ENCODE data around the gene RPUSD3. TPM values are rescaled to one million over a fixed set of nuclear protein-coding genes. Genes with fewer than 3 reads are reported as not detected.

Gene RPUSD3
- total and polyA plus RNA-seq, 9 of the 15 experiments (the other 6 are each of a cell fraction or from before 2014, with no cell fraction given), result 13.8 to 99.0 (median 59.3) TPM

DNA sequence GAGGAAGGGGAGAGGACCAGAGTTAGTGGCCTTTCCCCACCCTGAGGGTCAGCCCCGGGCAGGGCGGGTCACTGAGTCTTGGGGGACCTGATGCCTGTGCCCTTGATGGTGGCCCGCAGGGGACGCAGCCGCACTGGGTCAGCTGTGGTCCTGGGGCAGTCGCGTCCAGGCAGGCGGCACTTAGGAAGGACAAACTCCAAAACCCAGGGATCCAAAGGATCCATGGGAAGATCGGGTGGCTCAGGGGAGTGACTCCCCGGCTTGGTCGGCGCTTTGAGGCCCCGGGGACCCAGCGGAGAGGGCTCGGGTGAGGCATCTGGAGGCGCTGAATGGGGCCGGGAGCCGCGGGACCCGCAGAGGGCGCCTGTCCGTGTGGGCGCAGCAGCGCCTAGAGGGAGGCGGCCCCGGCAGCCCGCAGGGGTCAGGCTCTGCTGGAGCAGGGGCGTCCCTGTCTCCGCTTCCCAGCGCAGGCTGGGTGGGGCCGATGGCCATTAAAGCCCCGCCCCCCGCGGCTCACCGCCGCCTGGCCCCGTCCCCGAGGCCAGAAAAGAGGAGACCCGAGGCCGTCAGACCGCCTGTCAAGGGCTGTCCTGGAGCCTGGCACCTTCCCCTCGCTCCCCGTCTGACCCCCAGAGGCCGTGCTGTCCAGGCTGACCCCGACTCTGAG, 18.7 kb upstream of the RPUSD3 start (continued):
- TF ChIP-seq, protein P1, sequence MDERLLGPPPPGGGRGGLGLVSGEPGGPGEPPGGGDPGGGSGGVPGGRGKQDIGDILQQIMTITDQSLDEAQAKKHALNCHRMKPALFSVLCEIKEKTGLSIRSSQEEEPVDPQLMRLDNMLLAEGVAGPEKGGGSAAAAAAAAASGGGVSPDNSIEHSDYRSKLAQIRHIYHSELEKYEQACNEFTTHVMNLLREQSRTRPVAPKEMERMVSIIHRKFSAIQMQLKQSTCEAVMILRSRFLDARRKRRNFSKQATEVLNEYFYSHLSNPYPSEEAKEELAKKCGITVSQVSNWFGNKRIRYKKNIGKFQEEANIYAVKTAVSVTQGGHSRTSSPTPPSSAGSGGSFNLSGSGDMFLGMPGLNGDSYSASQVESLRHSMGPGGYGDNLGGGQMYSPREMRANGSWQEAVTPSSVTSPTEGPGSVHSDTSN (CRISPR knock-in tag; IDR thresholded peaks at IDR 0.05; ENCODE audit: low read depth), result no peak
- TF ChIP-seq, protein P1 (tag; conservative IDR thresholded peaks at IDR 0.05; ENCODE audit: low read depth), result no peak
- TF ChIP-seq TAL1 (IDR thresholded peaks at IDR 0.05) (no peak), CTBP1 (IDR thresholded peaks at IDR 0.05; ENCODE audit: borderline replicate concordance) (peak; percentile 89), MTA1 (IDR thresholded peaks at IDR 0.05; ENCODE audit: borderline replicate concordance) (no peak), DDX20 (tag; IDR thresholded peaks at IDR 0.05; ENCODE audit: low read depth) (no peak), ZNF830 (CRISPR knock-in tag; IDR thresholded peaks at IDR 0.05) (no peak), ZNF3 (CRISPR knock-in tag; IDR thresholded peaks at IDR 0.05) (no peak), ZNF766 (CRISPR knock-in tag; conservative IDR thresholded peaks at IDR 0.05) (no peak; the same call in 1 of the 2 replicates), NEUROD1 (IDR thresholded peaks at IDR 0.05; ENCODE audit: borderline replicate concordance, low read depth, low read length, partially characterized antibody) (peak; percentile 75), POU5F1 (IDR thresholded peaks at IDR 0.05; ENCODE audit: borderline replicate concordance, low read depth, low read length, partially characterized antibody) (no peak), TCFL5 (CRISPR knock-in tag; conservative IDR thresholded peaks at IDR 0.05) (no peak), MCM5 (IDR thresholded peaks at IDR 0.05; ENCODE audit: low read depth) (no peak), ESRRB (CRISPR knock-in tag; IDR thresholded peaks at IDR 0.05; ENCODE audit: borderline replicate concordance) (no peak), NFIC (IDR thresholded peaks at IDR 0.05) (peak; percentile 44; the same call in 1 of the 2 replicates), MIER1 (IDR thresholded peaks at IDR 0.05; ENCODE audit: low read depth) (no peak), SMC3 (conservative IDR thresholded peaks at IDR 0.05; ENCODE audit: insufficient read depth, low read depth, low read length) (peak; percentile 84)
- TF ChIP-seq, protein P2, sequence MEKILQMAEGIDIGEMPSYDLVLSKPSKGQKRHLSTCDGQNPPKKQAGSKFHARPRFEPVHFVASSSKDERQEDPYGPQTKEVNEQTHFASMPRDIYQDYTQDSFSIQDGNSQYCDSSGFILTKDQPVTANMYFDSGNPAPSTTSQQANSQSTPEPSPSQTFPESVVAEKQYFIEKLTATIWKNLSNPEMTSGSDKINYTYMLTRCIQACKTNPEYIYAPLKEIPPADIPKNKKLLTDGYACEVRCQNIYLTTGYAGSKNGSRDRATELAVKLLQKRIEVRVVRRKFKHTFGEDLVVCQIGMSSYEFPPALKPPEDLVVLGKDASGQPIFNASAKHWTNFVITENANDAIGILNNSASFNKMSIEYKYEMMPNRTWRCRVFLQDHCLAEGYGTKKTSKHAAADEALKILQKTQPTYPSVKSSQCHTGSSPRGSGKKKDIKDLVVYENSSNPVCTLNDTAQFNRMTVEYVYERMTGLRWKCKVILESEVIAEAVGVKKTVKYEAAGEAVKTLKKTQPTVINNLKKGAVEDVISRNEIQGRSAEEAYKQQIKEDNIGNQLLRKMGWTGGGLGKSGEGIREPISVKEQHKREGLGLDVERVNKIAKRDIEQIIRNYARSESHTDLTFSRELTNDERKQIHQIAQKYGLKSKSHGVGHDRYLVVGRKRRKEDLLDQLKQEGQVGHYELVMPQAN (IDR thresholded peaks at IDR 0.05; ENCODE audit: borderline replicate concordance), result no peak
- TF ChIP-seq, protein P3, sequence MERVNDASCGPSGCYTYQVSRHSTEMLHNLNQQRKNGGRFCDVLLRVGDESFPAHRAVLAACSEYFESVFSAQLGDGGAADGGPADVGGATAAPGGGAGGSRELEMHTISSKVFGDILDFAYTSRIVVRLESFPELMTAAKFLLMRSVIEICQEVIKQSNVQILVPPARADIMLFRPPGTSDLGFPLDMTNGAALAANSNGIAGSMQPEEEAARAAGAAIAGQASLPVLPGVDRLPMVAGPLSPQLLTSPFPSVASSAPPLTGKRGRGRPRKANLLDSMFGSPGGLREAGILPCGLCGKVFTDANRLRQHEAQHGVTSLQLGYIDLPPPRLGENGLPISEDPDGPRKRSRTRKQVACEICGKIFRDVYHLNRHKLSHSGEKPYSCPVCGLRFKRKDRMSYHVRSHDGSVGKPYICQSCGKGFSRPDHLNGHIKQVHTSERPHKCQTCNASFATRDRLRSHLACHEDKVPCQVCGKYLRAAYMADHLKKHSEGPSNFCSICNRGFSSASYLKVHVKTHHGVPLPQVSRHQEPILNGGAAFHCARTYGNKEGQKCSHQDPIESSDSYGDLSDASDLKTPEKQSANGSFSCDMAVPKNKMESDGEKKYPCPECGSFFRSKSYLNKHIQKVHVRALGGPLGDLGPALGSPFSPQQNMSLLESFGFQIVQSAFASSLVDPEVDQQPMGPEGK (CRISPR knock-in tag; IDR thresholded peaks at IDR 0.05; ENCODE audit: borderline replicate concordance), result no peak
- TF ChIP-seq, protein P4, sequence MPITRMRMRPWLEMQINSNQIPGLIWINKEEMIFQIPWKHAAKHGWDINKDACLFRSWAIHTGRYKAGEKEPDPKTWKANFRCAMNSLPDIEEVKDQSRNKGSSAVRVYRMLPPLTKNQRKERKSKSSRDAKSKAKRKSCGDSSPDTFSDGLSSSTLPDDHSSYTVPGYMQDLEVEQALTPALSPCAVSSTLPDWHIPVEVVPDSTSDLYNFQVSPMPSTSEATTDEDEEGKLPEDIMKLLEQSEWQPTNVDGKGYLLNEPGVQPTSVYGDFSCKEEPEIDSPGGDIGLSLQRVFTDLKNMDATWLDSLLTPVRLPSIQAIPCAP (CRISPR knock-in tag; IDR thresholded peaks at IDR 0.05; ENCODE audit: borderline replicate concordance), result no peak

Measured in K562 (cell line).